ENCODE results near the gene PGLYRP3. TPM values are rescaled to one million over a fixed set of nuclear protein-coding genes. Genes with fewer than 3 reads are reported as not detected.

The PGLYRP3 gene
- total RNA-seq, 5 donors from 2014 or later (not counting 1 experiment from before 2014, with no cell fraction given) = not detected

GRCh38 chr1:153358691-153358975 lies 45.9 kb upstream of the PGLYRP3 start:
- DNase-seq = no peak
- Mint-ChIP-seq H3K27ac (no peak overlapping the region), H3K4me3 (no peak overlapping the region), H3K36me3 (no peaks in the 10 kb centered on the region), H3K9me3 (no peaks in the 10 kb centered on the region), H3K27me3 (peaks cover 6 to 8% of the 10 kb centered on the region in 2 donors), H3K4me1 (peaks cover 19 to 27% (median 23%) of the 10 kb centered on the region in 3 donors)
- Histone ChIP-seq H3K4me1 (ENCODE audit: control insufficient read depth in 1 of 2, extremely low read depth in 1 of 2, insufficient read depth in 2 of 2, low read length in 2 of 2) (peaks cover 6 to 19% of the 10 kb centered on the region in 2 experiments), H3K4me3 (ENCODE audit: control insufficient read depth in 1 of 2, extremely low read depth in 1 of 2, low read length in 1 of 2) (no peak overlapping the region), H3K27ac (ENCODE audit: low read length) (no peak overlapping the region), H3K27me3 (replicated peaks in 1 of 2; ENCODE audit: control insufficient read depth in 2 of 2, extremely low read depth in 1 of 2, insufficient read depth in 2 of 2, low read length in 1 of 2) (peaks cover 0 to 21% of the 10 kb centered on the region in 2 experiments), H3K9me3 (no peaks in the 10 kb centered on the region), H3K36me3 (ENCODE audit: control insufficient read depth in 2 of 2, extremely low read depth in 1 of 2, insufficient read depth in 1 of 2, low read length in 1 of 2) (no peaks in the 10 kb centered on the region)
- POLR2A ChIA-PET = no interaction called here
- WGBS (ENCODE audit: insufficient coverage) = 77% methylated on average over 3 of the region's 3 CpGs
- CTCF ChIA-PET = interaction anchor here in 1 of 2 donors (1.6 kb wide), 1 partner anchor 137 kb away, joined by 3 read pairs; no protein-coding TSS in a partner anchor
- no peak for ATAC-seq (replicated peaks in 1 of 4)

- peaks cover 19 to 32% (median 23%) of the 10 kb centered on the region in 3 donors for H3K4me1 Mint-ChIP-seq
- peak within 1 kb of the TSS in 1 of 3 donors; percentile 62 for H3K4me3 Mint-ChIP-seq
- H3K9me3 Mint-ChIP-seq = no peaks in the 10 kb centered on the region
- DNase-seq (no peak), ATAC-seq (replicated peaks in 1 of 4) (no peak)
- peaks cover 2 to 4% of the 10 kb centered on the region in 2 donors for H3K27me3 Mint-ChIP-seq
- Histone ChIP-seq H3K4me1 (ENCODE audit: control insufficient read depth in 1 of 2, extremely low read depth in 1 of 2, insufficient read depth in 2 of 2, low read length in 2 of 2) (peaks cover 6 to 19% of the 10 kb centered on the region in 2 experiments), H3K4me3 (ENCODE audit: control insufficient read depth in 1 of 2, extremely low read depth in 1 of 2, low read length in 1 of 2) (peak within 1 kb of the TSS in 1 of 2 donors; percentile 0), H3K27ac (ENCODE audit: low read length) (no peak within 1 kb of the TSS), H3K9me3 (no peaks in the 10 kb centered on the region), H3K27me3 (replicated peaks in 1 of 2; ENCODE audit: control insufficient read depth in 2 of 2, extremely low read depth in 1 of 2, insufficient read depth in 2 of 2, low read length in 1 of 2) (peaks cover 0 to 27% of the 10 kb centered on the region in 2 experiments), H3K36me3 (ENCODE audit: control insufficient read depth in 2 of 2, extremely low read depth in 1 of 2, insufficient read depth in 1 of 2, low read length in 1 of 2) (no peaks in the 10 kb centered on the region)
- ChIA-PET POLR2A (no interaction called here), CTCF (interaction anchor here in 1 of 2 donors (0.6 to 1.6 kb wide), 3 partner anchors 24 to 137 kb away, joined by 3 to 7 read pairs (median 3); no protein-coding TSS in a partner anchor)
- no peaks in the 10 kb centered on the region for H3K36me3 Mint-ChIP-seq
- H3K27ac Mint-ChIP-seq = peak within 1 kb of the TSS in 1 of 2 donors; percentile 17
- WGBS (ENCODE audit: insufficient coverage) = 73% methylated on average over 9 of the region's 11 CpGs
Measured at GRCh38 chr1:153357853-153358690, 45.3 kb upstream of the PGLYRP3 start, which contains the start of gene S100A9. Gene S100A9 (plus strand): TSS chr1:153357854. CDS start chr1:153358284, 430 bp downstream.

- peaks cover 0 to 27% of the 10 kb centered on the region in 2 experiments for H3K27me3 ChIP-seq (replicated peaks in 1 of 2; ENCODE audit: control insufficient read depth in 2 of 2, extremely low read depth in 1 of 2, insufficient read depth in 2 of 2, low read length in 1 of 2)
- no peaks in the 10 kb centered on the region for H3K9me3 ChIP-seq
- H3K4me3 Mint-ChIP-seq = peak overlapping the region in 1 of 3 donors; percentile 62
- H3K4me3 ChIP-seq (ENCODE audit: control insufficient read depth in 1 of 2, extremely low read depth in 1 of 2, low read length in 1 of 2) = peak overlapping the region in 1 of 2 donors; percentile 0
- DNase-seq = peak in 9 of 35 experiments; percentile 8 to 43 (median 16)
- H3K27ac ChIP-seq (ENCODE audit: low read length) = no peak overlapping the region
- no peaks in the 10 kb centered on the region for H3K36me3 ChIP-seq (ENCODE audit: control insufficient read depth in 2 of 2, extremely low read depth in 1 of 2, insufficient read depth in 1 of 2, low read length in 1 of 2)
- H3K9me3 Mint-ChIP-seq = no peaks in the 10 kb centered on the region
- 38% methylated on average over 6 of the region's 10 CpGs for WGBS (ENCODE audit: insufficient coverage)
- POLR2A ChIA-PET = no interaction called here
- CTCF ChIA-PET = interaction anchor here in 1 of 2 donors (0.7 to 1.6 kb wide), 2 partner anchors 23 to 138 kb away, joined by 3 read pairs; no protein-coding TSS in a partner anchor
- peak in 3 of 4 experiments; percentile 33 to 56 (median 47) for ATAC-seq (replicated peaks in 1 of 4)
- peak overlapping the region in 1 of 2 donors; percentile 17 for H3K27ac Mint-ChIP-seq
- peaks cover 6 to 19% of the 10 kb centered on the region in 2 experiments for H3K4me1 ChIP-seq (ENCODE audit: control insufficient read depth in 1 of 2, extremely low read depth in 1 of 2, insufficient read depth in 2 of 2, low read length in 2 of 2)
- peaks cover 0 to 8% of the 10 kb centered on the region in 2 donors for H3K27me3 Mint-ChIP-seq
- peaks cover 19 to 32% (median 25%) of the 10 kb centered on the region in 3 donors for H3K4me1 Mint-ChIP-seq
- H3K36me3 Mint-ChIP-seq = no peaks in the 10 kb centered on the region
Measured at GRCh38 chr1:153357076-153357852, 44.5 kb upstream of the PGLYRP3 start.

GRCh38 chr1:153356392-153357075 lies 43.8 kb upstream of the PGLYRP3 start:
- Histone ChIP-seq H3K9me3 (no peaks in the 10 kb centered on the region), H3K4me3 (ENCODE audit: control insufficient read depth in 1 of 2, extremely low read depth in 1 of 2, low read length in 1 of 2) (no peak overlapping the region), H3K27ac (ENCODE audit: low read length) (no peak overlapping the region), H3K4me1 (ENCODE audit: control insufficient read depth in 1 of 2, extremely low read depth in 1 of 2, insufficient read depth in 2 of 2, low read length in 2 of 2) (peaks cover 6 to 19% of the 10 kb centered on the region in 2 experiments), H3K36me3 (ENCODE audit: control insufficient read depth in 2 of 2, extremely low read depth in 1 of 2, insufficient read depth in 1 of 2, low read length in 1 of 2) (no peaks in the 10 kb centered on the region), H3K27me3 (replicated peaks in 1 of 2; ENCODE audit: control insufficient read depth in 2 of 2, extremely low read depth in 1 of 2, insufficient read depth in 2 of 2, low read length in 1 of 2) (peaks cover 0 to 26% of the 10 kb centered on the region in 2 experiments)
- Mint-ChIP-seq H3K27ac (no peak overlapping the region), H3K4me3 (peak overlapping the region in 1 of 3 donors; percentile 62), H3K4me1 (peaks cover 19 to 32% (median 25%) of the 10 kb centered on the region in 3 donors), H3K9me3 (no peaks in the 10 kb centered on the region), H3K27me3 (peaks cover 0 to 8% of the 10 kb centered on the region in 2 donors), H3K36me3 (no peaks in the 10 kb centered on the region)
- ChIA-PET CTCF (no interaction called here), POLR2A (interaction anchor here in 1 of 2 donors (0.6 kb wide), 1 partner anchor 844 kb away, joined by 5 read pairs; no protein-coding TSS in a partner anchor)
- WGBS (ENCODE audit: insufficient coverage) = 92% methylated on average over 6 of the region's 8 CpGs
- no peak for DNase-seq
- no peak for ATAC-seq (replicated peaks in 1 of 4)

- H3K9me3 Mint-ChIP-seq = no peaks in the 10 kb centered on the region
- Histone ChIP-seq H3K4me1 (ENCODE audit: control insufficient read depth in 1 of 2, extremely low read depth in 1 of 2, insufficient read depth in 2 of 2, low read length in 2 of 2) (peaks cover 6 to 19% of the 10 kb centered on the region in 2 experiments), H3K4me3 (ENCODE audit: control insufficient read depth in 1 of 2, extremely low read depth in 1 of 2, low read length in 1 of 2) (no peak overlapping the region), H3K36me3 (ENCODE audit: control insufficient read depth in 2 of 2, extremely low read depth in 1 of 2, insufficient read depth in 1 of 2, low read length in 1 of 2) (no peaks in the 10 kb centered on the region), H3K9me3 (no peaks in the 10 kb centered on the region), H3K27me3 (replicated peaks in 1 of 2; ENCODE audit: control insufficient read depth in 2 of 2, extremely low read depth in 1 of 2, insufficient read depth in 2 of 2, low read length in 1 of 2) (peaks cover 0 to 26% of the 10 kb centered on the region in 2 experiments), H3K27ac (ENCODE audit: low read length) (no peak overlapping the region)
- ChIA-PET POLR2A (interaction anchor here in 1 of 2 donors (0.6 kb wide), 1 partner anchor 10 kb away, joined by 3 read pairs; no protein-coding TSS in a partner anchor), CTCF (interaction anchor here in 1 of 2 donors (0.6 kb wide), 1 partner anchor 73 kb away, joined by 3 read pairs; no protein-coding TSS in a partner anchor)
- 60% methylated on average over 4 of the region's 10 CpGs for WGBS (ENCODE audit: insufficient coverage)
- no peak overlapping the region for H3K27ac Mint-ChIP-seq
- H3K4me1 Mint-ChIP-seq = peaks cover 19 to 32% (median 25%) of the 10 kb centered on the region in 3 donors
- no peaks in the 10 kb centered on the region for H3K36me3 Mint-ChIP-seq
- peak in 22 of 35 experiments; percentile 8 to 52 (median 19) for DNase-seq
- H3K27me3 Mint-ChIP-seq = peaks cover 0 to 8% of the 10 kb centered on the region in 2 donors
- peak; percentile 56 to 69 (median 66) for ATAC-seq (replicated peaks in 1 of 4)
- H3K4me3 Mint-ChIP-seq = no peak overlapping the region
Measured at GRCh38 chr1:153355445-153356071, 42.8 kb upstream of the PGLYRP3 start.
